HepG2 (cell line): ENCODE results near the gene RRAS2. TPM values are rescaled to one million over a fixed set of nuclear protein-coding genes. Genes with fewer than 3 reads are reported as not detected.

ENCODE experiments used
- ATAC-seq: fragments of 200-7000 bp; cut with Tn5 transposase; 3 replicates; pipeline ENCODE4 v1.9.1; 2020; ENCODE audit warnings: mild to moderate bottlenecking, moderate library complexity
- BruUV-seq: library from RNA; stranded (reverse); fragments of 400-500 nt; replicated peaks from 2 replicates; lab custom pipeline; 2021; lab: Mats Ljungman, UMichigan
- CTCF ChIA-PET: fragments of 300-600 bp; formaldehyde crosslinking; extraction: SDS; loops from one replicate; lab custom pipeline; 2021; ENCODE audit warnings: low total read pairs, inconsistent platforms, low intra/inter-chr PET ratio; lab: Yijun Ruan, JAX
- POLR2A ChIA-PET: fragments of 350-600 bp; sonication (Branson Sonifier 250); formaldehyde crosslinking; loops from one replicate; lab custom pipeline; 2020; ENCODE audit warnings: antibody characterized with exemption, inconsistent platforms; lab: Yijun Ruan, JAX
- DNase-seq: peaks from one replicate; pipeline ENCODE4 v3.0.0-alpha.2; 2015; ENCODE audit warnings: low spot score
- FAIRE-seq: peaks from 3 replicates; lab custom pipeline; 2011; peaks lifted over from hg19 to GRCh38; lab: Jason Lieb, UNC
- H2AFZ ChIP-seq: one replicate; pipeline ENCODE4 v1.6.1; 2011; ENCODE audit warnings: low read length, inconsistent platforms
- H3K27ac ChIP-seq: fragments of 300-600 bp; 3 replicates; pipeline ENCODE4 v1.8.0; 2011; ENCODE audit warnings: mixed run types, mild to moderate bottlenecking, mixed read lengths, low read length, inconsistent platforms; ENCODE audit not compliant: insufficient read depth; ENCODE audit errors: extremely low read length
- H3K27me3 ChIP-seq, 2 experiments: fragments of 200-600 bp in 1 of 2; 2 replicates in 1 of 2; 3 replicates in 1 of 2; pipeline versions ENCODE4 v1.6.0 to v1.8.0; 2011; ENCODE audit warnings: low read length in 2 of 2, mild to moderate bottlenecking in 2 of 2, moderate library complexity in 2 of 2, inconsistent platforms in 1 of 2; ENCODE audit not compliant: insufficient read depth in 2 of 2, control insufficient read depth in 1 of 2
- H3K36me3 ChIP-seq, 2 experiments: fragments of 200-600 bp in 1 of 2; replicated peaks in 1 of 2; 2 replicates in 1 of 2; 3 replicates in 1 of 2; pipeline versions ENCODE4 v1.5.1 to v1.8.0; 2011; ENCODE audit warnings: low read length in 2 of 2, inconsistent platforms in 1 of 2; ENCODE audit not compliant: insufficient read depth in 2 of 2, control insufficient read depth in 1 of 2
- H3K4me1 ChIP-seq: 2 replicates; pipeline ENCODE4 v1.5.1; 2012; ENCODE audit warnings: low read length, inconsistent platforms; ENCODE audit not compliant: insufficient read depth
- H3K4me2 ChIP-seq: 2 replicates; pipeline ENCODE4 v1.6.0; 2011; ENCODE audit warnings: low read depth, low read length, inconsistent platforms
- H3K4me3 ChIP-seq, 3 experiments: fragments of 200-600 bp in 1 of 3; sonication (generic), shearing (Covaris generic) in 1 of 3; replicated peaks in 1 of 3; 2 replicates each; pipeline ENCODE4 v1.5.1; 2011 to 2016; ENCODE audit warnings: low read length in 3 of 3, inconsistent platforms in 2 of 3, low read depth in 2 of 3, mild to moderate bottlenecking in 2 of 3, control low read depth in 1 of 3, mixed read lengths in 1 of 3; ENCODE audit not compliant: insufficient read depth in 1 of 3
- H3K79me2 ChIP-seq: one replicate; pipeline ENCODE4 v1.6.1; 2011; ENCODE audit warnings: low read length, inconsistent platforms; ENCODE audit not compliant: insufficient read depth
- H3K9ac ChIP-seq: 2 replicates; pipeline ENCODE4 v1.6.0; 2011; ENCODE audit warnings: mild to moderate bottlenecking, low read depth, low read length, inconsistent platforms; ENCODE audit not compliant: insufficient read depth
- H3K9me3 ChIP-seq: 2 replicates; pipeline ENCODE4 v1.5.1; 2012; ENCODE audit warnings: mild to moderate bottlenecking, low read length
- H4K20me1 ChIP-seq: 2 replicates; pipeline ENCODE4 v1.6.0; 2011; ENCODE audit warnings: inconsistent platforms, mild to moderate bottlenecking, low read length, moderate library complexity; ENCODE audit not compliant: insufficient read depth
- ARID2 ChIP-seq: sonication (generic); formaldehyde crosslinking; IDR thresholded peaks from 2 replicates; pipeline ENCODE4 v1.8.1; 2022; ENCODE audit warnings: mild to moderate bottlenecking, missing genetic modification reagents, borderline replicate concordance
- EED ChIP-seq: sonication (generic); formaldehyde crosslinking; IDR thresholded peaks from 2 replicates; pipeline ENCODE4 v1.5.0; 2020; ENCODE audit warnings: mild to moderate bottlenecking, missing genetic modification reagents
- FUBP1 ChIP-seq: sonication (generic); formaldehyde crosslinking; IDR thresholded peaks from 2 replicates; pipeline ENCODE4 v1.5.1; 2020; ENCODE audit warnings: missing genetic modification reagents, mild to moderate bottlenecking, borderline replicate concordance
- GTF3A ChIP-seq: sonication (generic); formaldehyde crosslinking; conservative IDR thresholded peaks from 2 replicates; pipeline ENCODE4 v1.4.0; 2020; ENCODE audit warnings: mild to moderate bottlenecking, missing genetic modification reagents
- HMGXB4 ChIP-seq, 2 experiments: sonication (generic) in 1 of 2; formaldehyde crosslinking in 1 of 2; IDR thresholded peaks; 2 replicates each; pipeline versions ENCODE4 v1.4.0 to v1.6.1; 2018 to 2020; ENCODE audit warnings: missing genetic modification reagents in 2 of 2, borderline replicate concordance in 1 of 2, low read depth in 1 of 2, mild to moderate bottlenecking in 1 of 2, missing biosample characterization in 1 of 2
- HNF4G ChIP-seq, 2 experiments: sonication (generic) in 1 of 2; formaldehyde crosslinking in 1 of 2; IDR thresholded peaks; 2 replicates each; pipeline versions ENCODE4 v1.4.0 to v1.6.1; 2011 to 2020; ENCODE audit warnings: borderline replicate concordance in 2 of 2, low read depth in 2 of 2, mild to moderate bottlenecking in 2 of 2, low read length in 1 of 2, missing genetic modification reagents in 1 of 2, moderate library complexity in 1 of 2
- MAZ ChIP-seq, 2 experiments: sonication (generic) in 1 of 2; formaldehyde crosslinking in 1 of 2; IDR thresholded peaks; 2 replicates each; pipeline versions ENCODE4 v1.5.0 to v1.6.1; 2012 to 2020; ENCODE audit warnings: low read depth in 2 of 2, mild to moderate bottlenecking in 2 of 2, borderline replicate concordance in 1 of 2, improper control_type of control experiment in 1 of 2, low read length in 1 of 2, missing genetic modification reagents in 1 of 2, moderate library complexity in 1 of 2
- NBN ChIP-seq: fragments of 450-650 bp; conservative IDR thresholded peaks from 2 replicates; pipeline ENCODE4 v1.6.1; 2017
- THYN1 ChIP-seq: sonication (generic); formaldehyde crosslinking; IDR thresholded peaks from 2 replicates; pipeline ENCODE4 v1.8.1; 2023; ENCODE audit warnings: low read depth, mild to moderate bottlenecking, moderate library complexity, missing genetic modification reagents, borderline replicate concordance
- XRCC5 ChIP-seq: fragments of 200-400 bp; formaldehyde crosslinking; optimal IDR thresholded peaks from 2 replicates; pipeline ENCODE3; 2017; ENCODE audit warnings: mild to moderate bottlenecking, low read length
- ZNF552 ChIP-seq: sonication (generic); formaldehyde crosslinking; IDR thresholded peaks from 2 replicates; pipeline ENCODE4 v1.9.0; 2022; ENCODE audit warnings: missing genetic modification reagents, mild to moderate bottlenecking, borderline replicate concordance
- WGBS: methylation state at CpG from one replicate; pipeline ENCODE4 v1.1.6; 2017; ENCODE audit warnings: low lambda C conversion rate; 5-methylcytosine and 5-hydroxymethylcytosine counted together
- in situ Hi-C: cut with HindIII; loops from 2 replicates; pipeline ENCODE4 v1.10.0; 2017; ENCODE audit warnings: low pct_unique_long_range_greater_than_20kb; ENCODE audit not compliant: extremely low pct_ligation_motif_present
- intact Hi-C: fragments of 100-400 bp; cut with micrococcal nuclease; formaldehyde crosslinking; loops from one replicate; pipeline ENCODE4 v1.10.0; 2022; ENCODE audit not compliant: unreplicated experiment
- polyA plus RNA-seq, 8 experiments: library from polyadenylated mRNA; depleted of rRNA in 3 of 8; stranded (reverse) in 7 of 8; unstranded in 1 of 8; fragments of >200 nt; fragmentation: Illumina TruSeq in 4 of 8; extraction: Trizol in 4 of 8; gene quantifications; 2 replicates each; pipeline versions ENCODE4 v1.2.1 to v1.2.3, GENCODE V29; 2011 to 2016; ENCODE audit warnings: low read depth in 4 of 8, missing spikeins in 1 of 8, mixed read lengths in 1 of 8; ENCODE audit not compliant: insufficient read depth in 1 of 8
- total RNA-seq, 5 experiments: library from RNA; depleted of rRNA; stranded (reverse); fragments of >200 nt; fragmentation: Illumina TruSeq; extraction: Trizol; gene quantifications; 2 replicates each; pipeline ENCODE4 v1.2.3, GENCODE V29; 2016; ENCODE audit warnings: low read depth in 1 of 5

RRAS2 gene
- total and polyA plus RNA-seq, 2 of the 13 experiments (the other 11 are each of a cell fraction or from before 2014, with no cell fraction given) = 19.0 to 44.1 TPM

GRCh38 chr11:14312736-14313438 lies 46.1 kb downstream of the RRAS2 start:
- POLR2A ChIA-PET = no interaction called here
- H3K36me3 ChIP-seq = no peaks in the 10 kb centered on the region
- no peak overlapping the region for H2AFZ ChIP-seq
- in situ Hi-C loops = no loop called here
- no TSS peak for BruUV-seq
- no peaks in the 10 kb centered on the region for H3K27me3 ChIP-seq
- H3K79me2 ChIP-seq = peaks cover 30% of the 10 kb centered on the region
- intact Hi-C loops = no loop called here
- 92% methylated on average over 4 of the region's 4 CpGs for WGBS
- TF ChIP-seq NBN (no peak), ARID2 (no peak), MAZ (IDR thresholded peaks at IDR 0.05; ENCODE audit: borderline replicate concordance, low read depth, low read length) (no peak), MAZ (CRISPR knock-in tag; IDR thresholded peaks at IDR 0.05; ENCODE audit: low read depth) (no peak), GTF3A (no peak), XRCC5 (no peak), HNF4G (IDR thresholded peaks at IDR 0.05; ENCODE audit: borderline replicate concordance, low read depth, low read length) (no peak), HNF4G (CRISPR knock-in tag; IDR thresholded peaks at IDR 0.05; ENCODE audit: borderline replicate concordance, low read depth) (no peak)
- no peak overlapping the region for H3K9ac ChIP-seq
- ATAC-seq = no peak
- H3K27ac ChIP-seq = no peak overlapping the region
- H3K4me1 ChIP-seq = peaks cover 20% of the 10 kb centered on the region
- no peak overlapping the region for H3K4me2 ChIP-seq
- no peak for FAIRE-seq
- H4K20me1 ChIP-seq = peaks cover 19% of the 10 kb centered on the region
- CTCF ChIA-PET = no interaction called here
- DNase-seq = no peak
- H3K9me3 ChIP-seq = no peaks in the 10 kb centered on the region
- H3K4me3 ChIP-seq = no peak overlapping the region

GRCh38 chr11:14310679-14311078 lies 48.3 kb downstream of the RRAS2 start:
- H3K27ac ChIP-seq = no peak overlapping the region
- WGBS = 91% methylated on average over 1 of the region's 1 CpG
- ChIA-PET POLR2A (no interaction called here), CTCF (no interaction called here)
- H3K36me3 ChIP-seq = no peaks in the 10 kb centered on the region
- peaks cover 24% of the 10 kb centered on the region for H3K79me2 ChIP-seq
- ATAC-seq (no peak), DNase-seq (no peak), FAIRE-seq (no peak)
- intact Hi-C loops (no loop called here), in situ Hi-C loops (no loop called here)
- H3K9me3 ChIP-seq = no peaks in the 10 kb centered on the region
- no peak overlapping the region for H3K4me3 ChIP-seq
- no peaks in the 10 kb centered on the region for H3K27me3 ChIP-seq
- no TSS peak for BruUV-seq
- H4K20me1 ChIP-seq = peaks cover 19% of the 10 kb centered on the region
- no peak overlapping the region for H2AFZ ChIP-seq
- no peak overlapping the region for H3K4me2 ChIP-seq
- H3K4me1 ChIP-seq = peaks cover 11% of the 10 kb centered on the region
- H3K9ac ChIP-seq = no peak overlapping the region
- no peak for TF ChIP-seq ZNF552 (CRISPR knock-in tag)
- no peak for TF ChIP-seq EED (CRISPR knock-in tag)
- no peak for TF ChIP-seq HMGXB4 (CRISPR knock-in tag; IDR thresholded peaks at IDR 0.05; ENCODE audit: borderline replicate concordance in 1 of 2, low read depth in 1 of 2)
- TF ChIP-seq THYN1 (CRISPR knock-in tag) = no peak
- TF ChIP-seq FUBP1 (CRISPR knock-in tag) = no peak
